WERI-Rb-1 (cell line): ENCODE data around the gene FOXI1.

Experiments
- DNase-seq: peaks from one replicate; pipeline ENCODE4 v3.0.0-alpha.2; 2020
- H3K27ac ChIP-seq: fragments of 250-450 bp; sonication (Bioruptor Pico); 2 replicates; pipeline ENCODE4 v1.5.1; 2020; ENCODE audit warnings: mild to moderate bottlenecking, moderate library complexity
- H3K27me3 ChIP-seq: fragments of 250-450 bp; sonication (Bioruptor Pico); 2 replicates; pipeline ENCODE4 v1.5.1; 2021; ENCODE audit warnings: mild to moderate bottlenecking, low read depth, moderate library complexity; ENCODE audit not compliant: insufficient read depth, severe bottlenecking
- H3K36me3 ChIP-seq: fragments of 250-450 bp; sonication (Bioruptor Pico); 2 replicates; pipeline ENCODE4 v1.5.1; 2020; ENCODE audit warnings: mild to moderate bottlenecking, moderate library complexity
- H3K4me3 ChIP-seq: 2 replicates; pipeline ENCODE4 v1.5.1; 2011; ENCODE audit warnings: low read depth, mild to moderate bottlenecking, control low read depth, low read length
- H3K9me3 ChIP-seq: fragments of 250-450 bp; sonication (Bioruptor Pico); 2 replicates; pipeline ENCODE4 v1.5.1; 2021; ENCODE audit warnings: mild to moderate bottlenecking, moderate library complexity; ENCODE audit not compliant: severe bottlenecking
- CTCF ChIP-seq: IDR thresholded peaks from 2 replicates; pipeline ENCODE4 v1.5.1; 2011; ENCODE audit warnings: low read depth, mild to moderate bottlenecking, control low read depth, inconsistent platforms, low read length

Gene FOXI1

GRCh38 chr5:170111088-170111785, 5.5 kb downstream of the FOXI1 start:
- peaks cover 80% of the 10 kb centered on the region for H3K27me3 ChIP-seq
- H3K36me3 ChIP-seq = no peaks in the 10 kb centered on the region
- no peak for DNase-seq
- H3K9me3 ChIP-seq = no peaks in the 10 kb centered on the region
- H3K27ac ChIP-seq = no peak overlapping the region
- no peak for TF ChIP-seq CTCF
- H3K4me3 ChIP-seq = no peak overlapping the region

- TF ChIP-seq CTCF = no peak
- no peaks in the 10 kb centered on the region for H3K9me3 ChIP-seq
- H3K27me3 ChIP-seq = peaks cover 75% of the 10 kb centered on the region
- no peaks in the 10 kb centered on the region for H3K36me3 ChIP-seq
- no peak overlapping the region for H3K27ac ChIP-seq
- no peak overlapping the region for H3K4me3 ChIP-seq
- no peak for DNase-seq
These were observed 7.3 kb downstream of the FOXI1 start for GRCh38 chr5:170112876-170113521.

- Histone ChIP-seq H3K9me3 (no peaks in the 10 kb centered on the region), H3K27ac (no peak overlapping the region), H3K4me3 (no peak overlapping the region), H3K27me3 (peaks cover 73% of the 10 kb centered on the region), H3K36me3 (no peaks in the 10 kb centered on the region)
- no peak for TF ChIP-seq CTCF
- DNase-seq = no peak
These were observed 7.8 kb downstream of the FOXI1 start for GRCh38 chr5:170113522-170113900.

GRCh38 chr5:170114271-170114670, 8.6 kb downstream of the FOXI1 start:
- H3K36me3 ChIP-seq = no peaks in the 10 kb centered on the region
- H3K27ac ChIP-seq = no peak overlapping the region
- no peaks in the 10 kb centered on the region for H3K9me3 ChIP-seq
- H3K27me3 ChIP-seq = peaks cover 75% of the 10 kb centered on the region
- no peak for TF ChIP-seq CTCF
- H3K4me3 ChIP-seq = no peak overlapping the region
- DNase-seq = no peak

GRCh38 chr5:170115925-170116324, 10.2 kb downstream of the FOXI1 start:
- TF ChIP-seq CTCF = no peak
- H3K27ac ChIP-seq = no peak overlapping the region
- H3K27me3 ChIP-seq = peaks cover 78% of the 10 kb centered on the region
- no peak for DNase-seq
- no peaks in the 10 kb centered on the region for H3K9me3 ChIP-seq
- no peaks in the 10 kb centered on the region for H3K36me3 ChIP-seq
- no peak overlapping the region for H3K4me3 ChIP-seq
